HL-60/S4 treated with phorbol 12-myristate 13-acetate at 8.2 ng/mL for 4 days and 3 days (cell line): ENCODE measurements around the gene PIAS1.

Source experiments
- in situ Hi-C: fragments of 300-500 bp; cut with MboI; formaldehyde crosslinking; loops from 2 replicates; pipeline ENCODE4 v1.15.0; 2022; ENCODE audit warnings: low sequenced_read_pairs

PIAS1 gene

GRCh38 chr15:68113273-68113672 is 59.2 kb downstream of the PIAS1 start:
- in situ Hi-C loops = no loop called here

GRCh38 chr15:68113751-68114150 is 59.6 kb downstream of the PIAS1 start:
- in situ Hi-C loops = no loop called here

- in situ Hi-C loops = no loop called here
These were observed 60.2 kb downstream of the PIAS1 start for GRCh38 chr15:68114356-68114755.

GRCh38 chr15:68114840-68115239 is 60.7 kb downstream of the PIAS1 start:
- in situ Hi-C loops = no loop called here

GRCh38 chr15:68124700-68125099 is 70.6 kb downstream of the PIAS1 start:
- in situ Hi-C loops = no loop called here

- in situ Hi-C loops = no loop called here
These were observed 72.3 kb downstream of the PIAS1 start for GRCh38 chr15:68126396-68126795.

- in situ Hi-C loops = no loop called here
These were observed 75.0 kb downstream of the PIAS1 start for GRCh38 chr15:68129072-68129471.

GRCh38 chr15:68130851-68131250 is 76.7 kb downstream of the PIAS1 start:
- in situ Hi-C loops = no loop called here

- in situ Hi-C loops = no loop called here
These were observed 83.0 kb downstream of the PIAS1 start for GRCh38 chr15:68137096-68137495.

- in situ Hi-C loops = no loop called here
These were observed 89.0 kb downstream of the PIAS1 start for GRCh38 chr15:68143129-68143528.

- in situ Hi-C loops = no loop called here
These were observed 89.7 kb downstream of the PIAS1 start for GRCh38 chr15:68143785-68144184.

- in situ Hi-C loops = no loop called here
These were observed 91.6 kb downstream of the PIAS1 start for GRCh38 chr15:68145706-68146105.

- in situ Hi-C loops = no loop called here
These were observed 93.9 kb downstream of the PIAS1 start for GRCh38 chr15:68148039-68148438.

- in situ Hi-C loops = no loop called here
These were observed 94.9 kb downstream of the PIAS1 start for GRCh38 chr15:68149059-68149458.

GRCh38 chr15:68150187-68150586 is 96.1 kb downstream of the PIAS1 start:
- in situ Hi-C loops = loop anchor here (25.0 kb wide), 1 partner anchor 288 kb away; no protein-coding TSS in a partner anchor

GRCh38 chr15:68151277-68151676 is 97.2 kb downstream of the PIAS1 start:
- in situ Hi-C loops = loop anchor here (25.0 kb wide), 1 partner anchor 289 kb away; no protein-coding TSS in a partner anchor

GRCh38 chr15:68152342-68152741 is 98.2 kb downstream of the PIAS1 start:
- in situ Hi-C loops = loop anchor here (25.0 kb wide), 1 partner anchor 290 kb away; no protein-coding TSS in a partner anchor

- in situ Hi-C loops = loop anchor here (25.0 kb wide), 1 partner anchor 293 kb away; no protein-coding TSS in a partner anchor
These were observed 100.9 kb downstream of the PIAS1 start for GRCh38 chr15:68154923-68155559.

- in situ Hi-C loops = loop anchor here (25.0 kb wide), 1 partner anchor 295 kb away; no protein-coding TSS in a partner anchor
These were observed 103.0 kb downstream of the PIAS1 start for GRCh38 chr15:68157074-68157473.

GRCh38 chr15:68158046-68158628 is 104.0 kb downstream of the PIAS1 start:
- in situ Hi-C loops = loop anchor here (25.0 kb wide), 1 partner anchor 296 kb away; no protein-coding TSS in a partner anchor

- in situ Hi-C loops = loop anchor here (25.0 kb wide), 1 partner anchor 301 kb away; no protein-coding TSS in a partner anchor
These were observed 109.1 kb downstream of the PIAS1 start for GRCh38 chr15:68163191-68163590.

- in situ Hi-C loops = loop anchor here (25.0 kb wide), 1 partner anchor 305 kb away; no protein-coding TSS in a partner anchor
These were observed 112.7 kb downstream of the PIAS1 start for GRCh38 chr15:68166847-68167246.
